Glomerular visceral epithelial cell (primary cell): ENCODE results near the gene OR52B6.
"Not testable (repeated sequence)": the region's sequence is repeated elsewhere in the genome, so short reads cannot be mapped to it uniquely, and the experiment has no call there.

Source experiments
- DNase-seq: peaks from one replicate; pipeline ENCODE4 v3.0.0-alpha.2; 2016; ENCODE audit errors: extremely low spot score

OR52B6 gene

GRCh38 chr11:5596607-5597201 lies 16.0 kb downstream of the OR52B6 start, which contains the start of gene TRIM6:
Gene TRIM6 (plus strand): TSS chr11:5596637. CDS start chr11:5596898, 261 bp downstream.
- peak; percentile 81 for DNase-seq

GRCh38 chr11:5597953-5598352 lies 17.3 kb downstream of the OR52B6 start:
- no peak for DNase-seq

GRCh38 chr11:5600374-5600851 lies 19.7 kb downstream of the OR52B6 start:
- DNase-seq, result peak; percentile 84

- not testable (repeated sequence) for DNase-seq
Measured at GRCh38 chr11:5602791-5603190, 22.1 kb downstream of the OR52B6 start.

- DNase-seq, result no peak
Measured at GRCh38 chr11:5603326-5603725, 22.6 kb downstream of the OR52B6 start.

GRCh38 chr11:5604896-5605295 lies 24.2 kb downstream of the OR52B6 start:
- no peak for DNase-seq

GRCh38 chr11:5605849-5606248 lies 25.2 kb downstream of the OR52B6 start:
- peak; percentile 49 for DNase-seq

GRCh38 chr11:5608808-5609207 lies 28.1 kb downstream of the OR52B6 start:
- no peak for DNase-seq

GRCh38 chr11:5610446-5610845 lies 29.8 kb downstream of the OR52B6 start:
- no peak for DNase-seq

GRCh38 chr11:5611627-5612026 lies 30.9 kb downstream of the OR52B6 start:
- no peak for DNase-seq

- DNase-seq, result no peak
Measured at GRCh38 chr11:5618807-5619206, 38.1 kb downstream of the OR52B6 start.

GRCh38 chr11:5620651-5621521 lies 40.2 kb downstream of the OR52B6 start:
- DNase-seq, result peak; percentile 4

- DNase-seq, result no peak
Measured at GRCh38 chr11:5621580-5621979, 40.9 kb downstream of the OR52B6 start.

- no peak for DNase-seq
Measured at GRCh38 chr11:5622802-5623201, 42.1 kb downstream of the OR52B6 start.

- DNase-seq, result peak; percentile 59
Measured at GRCh38 chr11:5624489-5625279, 44.0 kb downstream of the OR52B6 start, which contains the start of gene TRIM34. Gene TRIM34 (plus strand): TSS chr11:5625001. CDS start chr11:5632332, 7,331 bp downstream.

GRCh38 chr11:5625281-5625680 lies 44.6 kb downstream of the OR52B6 start:
- DNase-seq, result no peak

- no peak for DNase-seq
Measured at GRCh38 chr11:5626196-5626595, 45.5 kb downstream of the OR52B6 start.

- DNase-seq, result no peak
Measured at GRCh38 chr11:5631417-5631816, 50.7 kb downstream of the OR52B6 start.
